ENCODE results near the gene TMEM11.

Gene TMEM11

DNA sequence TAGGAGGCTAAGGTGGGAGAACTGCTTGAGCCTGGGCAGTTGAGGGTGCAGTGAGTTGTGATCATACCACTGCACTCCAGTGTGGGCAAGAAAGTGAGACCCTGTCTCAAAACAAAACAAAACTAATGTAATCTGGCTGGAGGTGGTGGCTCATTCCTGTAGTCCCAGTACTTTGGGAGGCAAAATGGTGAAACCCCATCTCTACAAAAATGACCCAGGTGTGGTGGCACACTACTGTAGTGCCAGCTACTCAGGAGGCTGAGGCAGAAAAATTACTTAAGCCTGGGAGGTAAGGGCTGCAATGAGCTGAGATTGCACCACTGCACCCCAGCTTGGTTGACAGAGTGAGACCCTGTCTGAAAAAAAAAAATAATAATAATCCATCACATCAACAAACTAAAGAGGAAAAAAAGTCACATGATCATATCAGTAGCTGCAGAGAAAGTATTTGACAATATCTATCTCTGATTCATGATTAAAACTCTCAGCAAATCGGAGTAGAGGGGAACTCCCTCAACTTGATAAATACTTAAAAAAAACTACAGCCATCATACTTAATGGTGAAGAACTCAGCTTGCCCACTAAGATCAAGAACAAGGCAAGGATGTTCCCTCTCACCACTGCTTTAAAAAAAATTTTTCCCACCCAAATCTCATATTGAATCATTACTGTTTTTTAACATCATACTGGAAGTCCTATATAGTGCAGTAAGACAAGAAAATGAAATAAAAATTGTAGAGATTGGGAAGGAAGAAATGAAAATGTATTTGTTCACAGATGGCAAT lies 56.2 kb downstream of the TMEM11 start:
- TF ChIP-seq GATA2 (IDR thresholded peaks at IDR 0.05; ENCODE audit: low read depth, low read length) (no peak), GATA3 (IDR thresholded peaks at IDR 0.05; ENCODE audit: low read depth, low read length) (no peak)

DNA sequence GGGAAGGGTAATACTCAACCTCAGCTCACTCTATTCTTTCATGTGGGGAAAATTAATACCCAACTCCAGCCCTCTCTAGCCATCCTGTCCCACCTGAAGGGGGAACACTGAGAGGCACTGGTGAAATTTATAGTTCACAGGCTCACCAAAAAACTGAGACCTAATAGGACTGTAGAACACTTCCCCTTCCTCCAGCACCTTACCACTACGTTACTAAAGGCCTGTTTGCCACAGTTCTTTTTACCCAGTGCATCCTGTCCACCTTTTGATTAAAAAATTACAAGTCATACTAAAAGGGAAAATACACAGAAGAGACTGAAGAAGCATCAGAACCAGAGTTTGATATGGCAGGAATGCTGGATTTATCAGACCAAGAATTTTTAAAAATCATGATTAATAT lies 61.2 kb downstream of the TMEM11 start:
- TF ChIP-seq GATA2 (IDR thresholded peaks at IDR 0.05; ENCODE audit: low read depth, low read length) (no peak), GATA3 (IDR thresholded peaks at IDR 0.05; ENCODE audit: low read depth, low read length) (no peak)

DNA sequence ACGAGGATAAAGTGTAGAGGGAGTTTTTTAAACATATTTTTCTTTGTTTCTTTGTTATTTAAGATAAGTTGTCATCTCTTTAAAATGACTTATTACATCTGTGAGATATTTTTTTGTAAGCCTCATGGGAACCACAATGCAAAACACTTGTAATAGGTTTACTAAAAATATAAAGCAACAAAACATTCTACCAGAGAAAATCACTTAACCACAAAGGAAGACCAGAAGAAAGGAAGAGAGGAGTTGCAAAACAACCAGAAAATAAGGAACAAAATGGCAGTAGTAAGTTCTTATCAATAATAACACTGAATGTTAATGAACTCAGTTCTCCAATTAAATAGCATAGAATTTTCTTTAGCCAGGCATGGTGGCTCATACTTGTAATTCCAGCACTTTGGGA lies 64.3 kb downstream of the TMEM11 start:
- TF ChIP-seq GATA2 (IDR thresholded peaks at IDR 0.05; ENCODE audit: low read depth, low read length) (no peak), GATA3 (IDR thresholded peaks at IDR 0.05; ENCODE audit: low read depth, low read length) (no peak)

Data from SH-SY5Y (cell line).